CD4-positive, alpha-beta T cell treated with Interleukin-6 at 100 ng/mL for 8 hours (primary cell): ENCODE data around the gene LTBP3.
"Not testable (repeated sequence)": the region's sequence is repeated elsewhere in the genome, so short reads cannot be mapped to it uniquely, and the experiment has no call there.

Experiments used
- DNase-seq: peaks from one replicate; pipeline ENCODE4 v3.0.0-alpha.2; 2020; ENCODE audit warnings: mixed read lengths, low spot score

LTBP3 gene

GRCh38 chr11:65536412-65537295 is 21.5 kb downstream of the LTBP3 start:
- no peak for DNase-seq

GRCh38 chr11:65535102-65535501 is 23.1 kb downstream of the LTBP3 start:
- DNase-seq: no peak

- DNase-seq: no peak
Observed at GRCh38 chr11:65532388-65533064, 25.6 kb downstream of the LTBP3 start.

- DNase-seq: no peak
Observed at GRCh38 chr11:65530157-65530496, 28.0 kb downstream of the LTBP3 start.

GRCh38 chr11:65529475-65530156 is 28.5 kb downstream of the LTBP3 start:
- no peak for DNase-seq

- no peak for DNase-seq
Observed at GRCh38 chr11:65528819-65529350, 29.3 kb downstream of the LTBP3 start.

- no peak for DNase-seq
Observed at GRCh38 chr11:65526744-65527143, 31.4 kb downstream of the LTBP3 start.

GRCh38 chr11:65525546-65526480 is 32.3 kb downstream of the LTBP3 start:
- no peak for DNase-seq

GRCh38 chr11:65524741-65525545 is 33.2 kb downstream of the LTBP3 start, which contains the start of gene SCYL1:
Gene SCYL1 (plus strand): TSS chr11:65525083. CDS start chr11:65525154, 71 bp downstream.
- peak; percentile 83 for DNase-seq

- no peak for DNase-seq
Observed at GRCh38 chr11:65524014-65524740, 34.0 kb downstream of the LTBP3 start.

- not testable (repeated sequence) for DNase-seq
Observed at GRCh38 chr11:65523631-65523968, 34.6 kb downstream of the LTBP3 start.

GRCh38 chr11:65522718-65523630 is 35.2 kb downstream of the LTBP3 start:
- peak; percentile 37 for DNase-seq

GRCh38 chr11:65521777-65522521 is 36.2 kb downstream of the LTBP3 start:
- DNase-seq: not testable (repeated sequence)

GRCh38 chr11:65518941-65519549 is 39.1 kb downstream of the LTBP3 start:
- not testable (repeated sequence) for DNase-seq

GRCh38 chr11:65516135-65516968 is 41.8 kb downstream of the LTBP3 start:
- no peak for DNase-seq

GRCh38 chr11:65512311-65512710 is 45.8 kb downstream of the LTBP3 start:
- DNase-seq: not testable (repeated sequence)
